ENCODE results near the gene MAPK10.

DNA sequence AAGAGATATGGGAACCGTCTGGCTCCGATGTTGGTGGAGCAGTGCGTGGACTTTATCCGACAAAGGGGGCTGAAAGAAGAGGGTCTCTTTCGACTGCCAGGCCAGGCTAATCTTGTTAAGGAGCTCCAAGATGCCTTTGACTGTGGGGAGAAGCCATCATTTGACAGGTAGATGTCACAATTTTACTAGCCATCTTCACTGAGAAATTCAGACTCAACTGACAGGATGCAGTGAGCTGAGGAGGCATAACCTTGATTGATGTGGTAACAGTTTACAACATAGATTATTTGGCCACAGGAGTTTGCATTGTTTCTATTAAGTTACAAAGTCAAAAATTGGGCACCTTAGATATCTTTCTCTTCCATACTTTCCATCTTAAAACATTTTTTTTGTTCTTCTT lies 417.7 kb downstream of the MAPK10 start:
- TF ChIP-seq, protein P1, sequence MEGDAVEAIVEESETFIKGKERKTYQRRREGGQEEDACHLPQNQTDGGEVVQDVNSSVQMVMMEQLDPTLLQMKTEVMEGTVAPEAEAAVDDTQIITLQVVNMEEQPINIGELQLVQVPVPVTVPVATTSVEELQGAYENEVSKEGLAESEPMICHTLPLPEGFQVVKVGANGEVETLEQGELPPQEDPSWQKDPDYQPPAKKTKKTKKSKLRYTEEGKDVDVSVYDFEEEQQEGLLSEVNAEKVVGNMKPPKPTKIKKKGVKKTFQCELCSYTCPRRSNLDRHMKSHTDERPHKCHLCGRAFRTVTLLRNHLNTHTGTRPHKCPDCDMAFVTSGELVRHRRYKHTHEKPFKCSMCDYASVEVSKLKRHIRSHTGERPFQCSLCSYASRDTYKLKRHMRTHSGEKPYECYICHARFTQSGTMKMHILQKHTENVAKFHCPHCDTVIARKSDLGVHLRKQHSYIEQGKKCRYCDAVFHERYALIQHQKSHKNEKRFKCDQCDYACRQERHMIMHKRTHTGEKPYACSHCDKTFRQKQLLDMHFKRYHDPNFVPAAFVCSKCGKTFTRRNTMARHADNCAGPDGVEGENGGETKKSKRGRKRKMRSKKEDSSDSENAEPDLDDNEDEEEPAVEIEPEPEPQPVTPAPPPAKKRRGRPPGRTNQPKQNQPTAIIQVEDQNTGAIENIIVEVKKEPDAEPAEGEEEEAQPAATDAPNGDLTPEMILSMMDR (IDR thresholded peaks at IDR 0.05; ENCODE audit: extremely low read depth in 1 of 2, insufficient read depth in 1 of 2, low read depth in 1 of 2, low read length in 2 of 2): no peak
- TF ChIP-seq, protein P2, sequence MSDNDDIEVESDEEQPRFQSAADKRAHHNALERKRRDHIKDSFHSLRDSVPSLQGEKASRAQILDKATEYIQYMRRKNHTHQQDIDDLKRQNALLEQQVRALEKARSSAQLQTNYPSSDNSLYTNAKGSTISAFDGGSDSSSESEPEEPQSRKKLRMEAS (IDR thresholded peaks at IDR 0.05; ENCODE audit: insufficient read depth, insufficient read length): no peak
- TF ChIP-seq POLR2AphosphoS5 (IDR thresholded peaks at IDR 0.05; ENCODE audit: insufficient read depth, low read depth, low read length): no peak
- no peak for TF ChIP-seq EZH2 (IDR thresholded peaks at IDR 0.05; ENCODE audit: borderline replicate concordance, low read depth, low read length, severe bottlenecking)
- TF ChIP-seq POLR2A (IDR thresholded peaks at IDR 0.05; ENCODE audit: low read depth, low read length): no peak
- TF ChIP-seq MYC (IDR thresholded peaks at IDR 0.05; ENCODE audit: low read depth, low read length): no peak
- TF ChIP-seq GATA2 (IDR thresholded peaks at IDR 0.05; ENCODE audit: insufficient read depth, insufficient read length, low read depth, low read length): no peak

Data from endothelial cell of umbilical vein (primary cell).